ENCODE measurements around the gene RAD1. TPM values are rescaled to one million over a fixed set of nuclear protein-coding genes. Genes with fewer than 3 reads are reported as not detected.
A peak's percentile ranks its signal among the peaks of the same experiment; 100 is the strongest.
"Not testable (repeated sequence)": the region's sequence is repeated elsewhere in the genome, so short reads cannot be mapped to it uniquely, and the experiment has no call there.

RAD1 gene
- total and polyA plus RNA-seq, 2 experiments from 2014 or later: 26.3 to 53.6 TPM

GRCh38 chr5:34923694-34924461, 8.6 kb upstream of the RAD1 start:
- no peaks in the 10 kb centered on the region for H3K9me3 ChIP-seq (ENCODE audit: low read depth)
- H3K4me2 ChIP-seq (ENCODE audit: unreplicated experiment): peak overlapping the region; percentile 49
- H3K4me3 ChIP-seq: no peak overlapping the region
- H3K27ac ChIP-seq: peak overlapping the region; percentile 46
- no peak overlapping the region for H2AFZ ChIP-seq
- TF ChIP-seq EZH2phosphoT487 (IDR thresholded peaks at IDR 0.05; ENCODE audit: insufficient read depth, low read depth) (no peak), EZH2 (IDR thresholded peaks at IDR 0.05; ENCODE audit: insufficient read depth, poor library complexity, severe bottlenecking) (no peak)
- H3K9ac ChIP-seq: no peak overlapping the region
- H4K20me1 ChIP-seq (ENCODE audit: insufficient read depth): no peaks in the 10 kb centered on the region
- 30 to 36% methylated on average over 3 of the region's 3 CpGs for WGBS, 2 experiments (ENCODE audit: low coverage in 1 of 2, low lambda C conversion rate in 2 of 2, missing lambda C conversion rate in 2 of 2)
- H3K27me3 ChIP-seq (replicated peaks; ENCODE audit: insufficient read depth): no peaks in the 10 kb centered on the region
- peaks cover 65% of the 10 kb centered on the region for H3F3A ChIP-seq (ENCODE audit: insufficient read depth)
- in situ Hi-C loops (cut with MboI): no loop called here
- no peaks in the 10 kb centered on the region for H3K9me2 ChIP-seq (ENCODE audit: insufficient read depth)
- peaks cover 69% of the 10 kb centered on the region for H3K79me2 ChIP-seq (ENCODE audit: insufficient read depth)
- H3K36me3 ChIP-seq (ENCODE audit: low read depth): peaks cover 67% of the 10 kb centered on the region
- H3K4me1 ChIP-seq (ENCODE audit: insufficient read depth): peaks cover 22% of the 10 kb centered on the region
- DNase-seq: peak; percentile 91

GRCh38 chr5:34923256-34923655, 8.0 kb upstream of the RAD1 start:
- H2AFZ ChIP-seq; H3K9me3 ChIP-seq (ENCODE audit: low read depth); H3K9me2 ChIP-seq (ENCODE audit: insufficient read depth); H3K9ac ChIP-seq; DNase-seq; H4K20me1 ChIP-seq (ENCODE audit: insufficient read depth); H3K27me3 ChIP-seq (replicated peaks; ENCODE audit: insufficient read depth); H3K4me3 ChIP-seq; in situ Hi-C loops (cut with MboI): not testable (repeated sequence)
- WGBS, 2 experiments (ENCODE audit: low coverage in 1 of 2, low lambda C conversion rate in 2 of 2, missing lambda C conversion rate in 2 of 2): 93 to 99% methylated on average over 9 of the region's 9 CpGs
- Histone ChIP-seq H3K4me2 (ENCODE audit: unreplicated experiment) (peak overlapping the region; percentile 49), H3K36me3 (ENCODE audit: low read depth) (peaks cover 67% of the 10 kb centered on the region), H3F3A (ENCODE audit: insufficient read depth) (peaks cover 59% of the 10 kb centered on the region), H3K79me2 (ENCODE audit: insufficient read depth) (peaks cover 76% of the 10 kb centered on the region), H3K27ac (peak overlapping the region; percentile 46), H3K4me1 (ENCODE audit: insufficient read depth) (peaks cover 18% of the 10 kb centered on the region)

GRCh38 chr5:34919077-34919476, 3.8 kb upstream of the RAD1 start:
- Histone ChIP-seq H3K4me3 (no peak overlapping the region), H3K4me1 (ENCODE audit: insufficient read depth) (peaks cover 31% of the 10 kb centered on the region), H3K4me2 (ENCODE audit: unreplicated experiment) (no peak overlapping the region), H3K27ac (no peak overlapping the region), H3F3A (ENCODE audit: insufficient read depth) (peaks cover 44% of the 10 kb centered on the region), H4K20me1 (ENCODE audit: insufficient read depth) (no peaks in the 10 kb centered on the region), H3K9ac (no peak overlapping the region), H3K36me3 (ENCODE audit: low read depth) (peaks cover 41% of the 10 kb centered on the region), H3K79me2 (ENCODE audit: insufficient read depth) (peaks cover 83% of the 10 kb centered on the region), H3K9me3 (ENCODE audit: low read depth) (no peaks in the 10 kb centered on the region), H3K9me2 (ENCODE audit: insufficient read depth) (no peaks in the 10 kb centered on the region), H3K27me3 (replicated peaks; ENCODE audit: insufficient read depth) (no peaks in the 10 kb centered on the region), H2AFZ (no peak overlapping the region)
- in situ Hi-C loops (cut with MboI): no loop called here
- TF ChIP-seq EZH2 (IDR thresholded peaks at IDR 0.05; ENCODE audit: insufficient read depth, poor library complexity, severe bottlenecking): no peak
- no peak for TF ChIP-seq EZH2phosphoT487 (IDR thresholded peaks at IDR 0.05; ENCODE audit: insufficient read depth, low read depth)
- DNase-seq: peak; percentile 30
- WGBS, 2 experiments (ENCODE audit: low coverage in 1 of 2, low lambda C conversion rate in 2 of 2, missing lambda C conversion rate in 2 of 2): 69 to 79% methylated on average over 4 of the region's 4 CpGs

GRCh38 chr5:34918025-34918424, 2.7 kb upstream of the RAD1 start:
- 65 to 67% methylated on average over 4 of the region's 4 CpGs for WGBS, 2 experiments (ENCODE audit: low coverage in 1 of 2, low lambda C conversion rate in 2 of 2, missing lambda C conversion rate in 2 of 2)
- H3K27me3 ChIP-seq (replicated peaks; ENCODE audit: insufficient read depth): no peaks in the 10 kb centered on the region
- no peak for TF ChIP-seq EZH2phosphoT487 (IDR thresholded peaks at IDR 0.05; ENCODE audit: insufficient read depth, low read depth)
- no peak for TF ChIP-seq EZH2 (IDR thresholded peaks at IDR 0.05; ENCODE audit: insufficient read depth, poor library complexity, severe bottlenecking)
- in situ Hi-C loops (cut with MboI): no loop called here
- H3K27ac ChIP-seq: no peak overlapping the region
- H3K9me2 ChIP-seq (ENCODE audit: insufficient read depth): no peaks in the 10 kb centered on the region
- peaks cover 44% of the 10 kb centered on the region for H3F3A ChIP-seq (ENCODE audit: insufficient read depth)
- peaks cover 31% of the 10 kb centered on the region for H3K4me1 ChIP-seq (ENCODE audit: insufficient read depth)
- H3K4me3 ChIP-seq: no peak overlapping the region
- no peak overlapping the region for H2AFZ ChIP-seq
- H3K79me2 ChIP-seq (ENCODE audit: insufficient read depth): peaks cover 94% of the 10 kb centered on the region
- H4K20me1 ChIP-seq (ENCODE audit: insufficient read depth): no peaks in the 10 kb centered on the region
- no peak for DNase-seq
- H3K9ac ChIP-seq: no peak overlapping the region
- H3K36me3 ChIP-seq (ENCODE audit: low read depth): peaks cover 35% of the 10 kb centered on the region
- no peaks in the 10 kb centered on the region for H3K9me3 ChIP-seq (ENCODE audit: low read depth)
- H3K4me2 ChIP-seq (ENCODE audit: unreplicated experiment): peak overlapping the region; percentile 95
